WTC11 (cell line): ENCODE data around the gene RASAL2. TPM values are rescaled to one million over a fixed set of nuclear protein-coding genes. Genes with fewer than 3 reads are reported as not detected.

Experiments
- ATAC-seq: fragments of 200-7000 bp; cut with Tn5 transposase; 2 replicates; pipeline ENCODE4 v1.10.0; 2021; ENCODE audit warnings: mild to moderate bottlenecking, moderate library complexity
- CTCF ChIA-PET: fragments of 300-600 bp; sonication (Branson Sonifier 250); formaldehyde crosslinking; loops from one replicate; lab custom pipeline; 2021; ENCODE audit warnings: antibody characterized with exemption; lab: Charles Lee
- POLR2A ChIA-PET: fragments of 350-600 bp; sonication (Branson Sonifier 250); formaldehyde crosslinking; loops from one replicate; lab custom pipeline; 2021; ENCODE audit warnings: antibody characterized with exemption; lab: Charles Lee
- DNase-seq: peaks from one replicate; pipeline ENCODE4 v3.0.0; 2021; ENCODE audit warnings: low spot score
- H3K27ac Mint-ChIP-seq: 2 replicates; pipeline ENCODE4 v1.8.0; 2021; ENCODE audit warnings: mixed read lengths
- H3K27me3 Mint-ChIP-seq: 2 replicates; pipeline ENCODE4 v1.8.0; 2021; ENCODE audit warnings: low read depth, mild to moderate bottlenecking, moderate library complexity, mixed read lengths
- H3K36me3 Mint-ChIP-seq: 2 replicates; pipeline ENCODE4 v1.8.0; 2021; ENCODE audit warnings: mixed read lengths
- H3K4me1 Mint-ChIP-seq: 2 replicates; pipeline ENCODE4 v1.8.0; 2022; ENCODE audit warnings: mixed read lengths
- H3K4me3 Mint-ChIP-seq: 2 replicates; pipeline ENCODE4 v1.8.0; 2021; ENCODE audit warnings: mild to moderate bottlenecking, moderate library complexity, mixed read lengths
- H3K9me3 Mint-ChIP-seq: 2 replicates; pipeline ENCODE4 v1.8.0; 2021; ENCODE audit warnings: mixed read lengths
- ARID4B ChIP-seq: sonication (generic); formaldehyde crosslinking; IDR thresholded peaks from 2 replicates; pipeline ENCODE4 v1.8.0; 2023; ENCODE audit warnings: missing genetic modification reagents, mild to moderate bottlenecking, borderline replicate concordance
- CREB1 ChIP-seq: sonication (generic); formaldehyde crosslinking; IDR thresholded peaks from 2 replicates; pipeline ENCODE4 v1.8.0; 2023; ENCODE audit warnings: mild to moderate bottlenecking, missing genetic modification reagents
- ESRRA ChIP-seq: sonication (generic); formaldehyde crosslinking; IDR thresholded peaks from 2 replicates; pipeline ENCODE4 v1.8.1; 2022; ENCODE audit warnings: mild to moderate bottlenecking, missing genetic modification reagents, borderline replicate concordance
- JUN ChIP-seq: sonication (generic); formaldehyde crosslinking; IDR thresholded peaks from 2 replicates; pipeline ENCODE4 v1.8.0; 2023; ENCODE audit warnings: mild to moderate bottlenecking, missing genetic modification reagents
- MAX ChIP-seq: sonication (generic); formaldehyde crosslinking; IDR thresholded peaks from 2 replicates; pipeline ENCODE4 v1.8.0; 2022; ENCODE audit warnings: mild to moderate bottlenecking, missing genetic modification reagents
- MXD4 ChIP-seq: fragments of 250-450 bp; sonication (Bioruptor Pico); IDR thresholded peaks from 2 replicates; pipeline ENCODE4 v1.8.0; 2021; ENCODE audit warnings: mild to moderate bottlenecking, moderate library complexity, borderline replicate concordance
- NFATC4 ChIP-seq: fragments of 250-450 bp; sonication (Bioruptor Pico); IDR thresholded peaks from 2 replicates; pipeline ENCODE4 v1.9.0; 2021; ENCODE audit warnings: mild to moderate bottlenecking
- PREB ChIP-seq: sonication (generic); formaldehyde crosslinking; IDR thresholded peaks from 2 replicates; pipeline ENCODE4 v1.8.1; 2022; ENCODE audit warnings: mild to moderate bottlenecking, missing genetic modification reagents, moderate library complexity, borderline replicate concordance
- ZBTB21 ChIP-seq: sonication (generic); formaldehyde crosslinking; IDR thresholded peaks from 2 replicates; pipeline ENCODE4 v1.8.1; 2023; ENCODE audit warnings: mild to moderate bottlenecking, missing genetic modification reagents, borderline replicate concordance
- total RNA-seq: library from RNA; stranded (reverse); gene quantifications from 3 replicates; pipeline ENCODE4 v1.2.3, GENCODE V29; 2021
- TF ChIP-seq, protein P1 (sequence below): sonication (generic); formaldehyde crosslinking; conservative IDR thresholded peaks from 2 replicates; pipeline ENCODE4 v1.8.1; 2023; ENCODE audit warnings: mild to moderate bottlenecking, low read depth, missing genetic modification reagents, moderate library complexity
- TF ChIP-seq, protein P2 (sequence below): fragments of 250-450 bp; sonication (Bioruptor Pico); IDR thresholded peaks from 2 replicates; pipeline ENCODE4 v1.9.0; 2021; ENCODE audit warnings: mild to moderate bottlenecking
- TF ChIP-seq, protein P3 (sequence below): sonication (generic); formaldehyde crosslinking; IDR thresholded peaks from 2 replicates; pipeline ENCODE4 v1.8.0; 2023; ENCODE audit warnings: missing genetic modification reagents
- TF ChIP-seq, protein P4 (sequence below): sonication (generic); formaldehyde crosslinking; IDR thresholded peaks from 2 replicates; pipeline ENCODE4 v1.8.1; 2023; ENCODE audit warnings: mild to moderate bottlenecking, missing genetic modification reagents, borderline replicate concordance

Gene RASAL2
- total RNA-seq, 1 experiment from 2014 or later = 29.5 TPM

GRCh38 chr1:178497903-178498478 is 404.1 kb downstream of the RASAL2 start (continued):
- TF ChIP-seq CREB1 (CRISPR knock-in tag) (no peak), NFATC4 (CRISPR knock-in tag) (no peak), MAX (CRISPR knock-in tag) (no peak), ESRRA (no peak)
- TF ChIP-seq, protein P1, sequence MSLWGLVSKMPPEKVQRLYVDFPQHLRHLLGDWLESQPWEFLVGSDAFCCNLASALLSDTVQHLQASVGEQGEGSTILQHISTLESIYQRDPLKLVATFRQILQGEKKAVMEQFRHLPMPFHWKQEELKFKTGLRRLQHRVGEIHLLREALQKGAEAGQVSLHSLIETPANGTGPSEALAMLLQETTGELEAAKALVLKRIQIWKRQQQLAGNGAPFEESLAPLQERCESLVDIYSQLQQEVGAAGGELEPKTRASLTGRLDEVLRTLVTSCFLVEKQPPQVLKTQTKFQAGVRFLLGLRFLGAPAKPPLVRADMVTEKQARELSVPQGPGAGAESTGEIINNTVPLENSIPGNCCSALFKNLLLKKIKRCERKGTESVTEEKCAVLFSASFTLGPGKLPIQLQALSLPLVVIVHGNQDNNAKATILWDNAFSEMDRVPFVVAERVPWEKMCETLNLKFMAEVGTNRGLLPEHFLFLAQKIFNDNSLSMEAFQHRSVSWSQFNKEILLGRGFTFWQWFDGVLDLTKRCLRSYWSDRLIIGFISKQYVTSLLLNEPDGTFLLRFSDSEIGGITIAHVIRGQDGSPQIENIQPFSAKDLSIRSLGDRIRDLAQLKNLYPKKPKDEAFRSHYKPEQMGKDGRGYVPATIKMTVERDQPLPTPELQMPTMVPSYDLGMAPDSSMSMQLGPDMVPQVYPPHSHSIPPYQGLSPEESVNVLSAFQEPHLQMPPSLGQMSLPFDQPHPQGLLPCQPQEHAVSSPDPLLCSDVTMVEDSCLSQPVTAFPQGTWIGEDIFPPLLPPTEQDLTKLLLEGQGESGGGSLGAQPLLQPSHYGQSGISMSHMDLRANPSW = no peak
- TF ChIP-seq, protein P2, sequence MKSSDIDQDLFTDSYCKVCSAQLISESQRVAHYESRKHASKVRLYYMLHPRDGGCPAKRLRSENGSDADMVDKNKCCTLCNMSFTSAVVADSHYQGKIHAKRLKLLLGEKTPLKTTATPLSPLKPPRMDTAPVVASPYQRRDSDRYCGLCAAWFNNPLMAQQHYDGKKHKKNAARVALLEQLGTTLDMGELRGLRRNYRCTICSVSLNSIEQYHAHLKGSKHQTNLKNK (CRISPR knock-in tag) = no peak
- TF ChIP-seq, all 79 proteins: peak for 0

DNA sequence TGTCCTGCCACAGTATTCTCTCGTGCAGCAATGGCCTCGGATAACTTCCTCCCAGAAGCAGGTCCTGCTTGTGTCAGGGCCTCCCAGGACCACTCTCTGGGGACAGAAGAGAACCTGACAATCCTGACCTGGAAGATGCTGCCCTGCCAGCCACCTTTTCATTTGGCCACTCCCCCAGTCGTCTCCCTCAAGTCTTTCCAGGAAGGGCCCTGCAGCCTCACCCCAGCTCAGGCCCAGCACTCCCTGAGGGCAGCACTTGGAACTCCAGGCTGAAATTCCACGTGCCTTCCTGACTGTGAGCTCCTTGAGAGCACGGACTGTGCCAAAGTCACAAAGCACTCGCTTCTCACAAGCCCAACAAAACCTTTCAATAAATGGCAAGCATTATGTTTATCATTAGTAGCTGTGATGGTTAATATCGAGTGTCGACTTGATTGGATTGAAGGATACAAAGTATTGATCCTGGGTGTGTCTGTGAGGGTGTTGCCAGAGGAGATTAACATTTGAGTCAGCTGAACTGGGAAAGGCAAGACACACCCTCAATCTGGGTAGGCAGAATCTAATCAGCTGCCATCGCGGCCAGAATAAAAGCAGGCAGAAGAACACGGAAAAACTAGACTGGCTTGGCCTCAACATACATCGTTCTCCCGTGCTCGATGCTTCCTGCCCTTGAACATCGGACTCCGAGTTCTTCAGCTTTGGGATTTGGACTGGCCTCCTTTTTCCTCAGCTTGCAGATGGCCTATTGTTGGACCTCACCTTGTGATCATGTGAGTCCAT is 405.2 kb downstream of the RASAL2 start:
- H3K4me3 Mint-ChIP-seq = no peak overlapping the region
- TF ChIP-seq ARID4B (CRISPR knock-in tag) = no peak
- no peak for TF ChIP-seq ZBTB21 (CRISPR knock-in tag)
- H3K27me3 Mint-ChIP-seq = no peaks in the 10 kb centered on the region; the same call in 1 of the 2 replicates
- no peak overlapping the region for H3K27ac Mint-ChIP-seq
- ATAC-seq = peak; percentile 37
- DNase-seq = no peak
- ChIA-PET POLR2A (no interaction called here), CTCF (interaction anchor here (0.7 to 5.7 kb wide), 7 partner anchors 23 to 467 kb away, joined by 3 to 55 read pairs (median 14); no protein-coding TSS in a partner anchor)
- no peaks in the 10 kb centered on the region for H3K9me3 Mint-ChIP-seq
- H3K36me3 Mint-ChIP-seq = no peaks in the 10 kb centered on the region
- H3K4me1 Mint-ChIP-seq = peaks cover 19% of the 10 kb centered on the region

GRCh38 chr1:178500091-178500770 is 406.3 kb downstream of the RASAL2 start:
- POLR2A ChIA-PET = interaction anchor here (1.0 kb wide), 1 partner anchor 157 kb away, joined by 3 read pairs; no protein-coding TSS in a partner anchor
- ATAC-seq (peak; percentile 33), DNase-seq (no peak)
- CTCF ChIA-PET = interaction anchor here (0.6 to 5.7 kb wide), 63 partner anchors 8 to 875 kb away, joined by 3 to 55 read pairs (median 5); partner anchors contain the start of genes RASAL2, SEC16B and TEX35
- Mint-ChIP-seq H3K4me3 (no peak overlapping the region), H3K36me3 (no peaks in the 10 kb centered on the region), H3K27ac (no peak overlapping the region), H3K27me3 (no peaks in the 10 kb centered on the region; the same call in 1 of the 2 replicates), H3K4me1 (peaks cover 16% of the 10 kb centered on the region), H3K9me3 (no peaks in the 10 kb centered on the region)
- TF ChIP-seq, protein P3, sequence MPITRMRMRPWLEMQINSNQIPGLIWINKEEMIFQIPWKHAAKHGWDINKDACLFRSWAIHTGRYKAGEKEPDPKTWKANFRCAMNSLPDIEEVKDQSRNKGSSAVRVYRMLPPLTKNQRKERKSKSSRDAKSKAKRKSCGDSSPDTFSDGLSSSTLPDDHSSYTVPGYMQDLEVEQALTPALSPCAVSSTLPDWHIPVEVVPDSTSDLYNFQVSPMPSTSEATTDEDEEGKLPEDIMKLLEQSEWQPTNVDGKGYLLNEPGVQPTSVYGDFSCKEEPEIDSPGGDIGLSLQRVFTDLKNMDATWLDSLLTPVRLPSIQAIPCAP (CRISPR knock-in tag) = no peak
- TF ChIP-seq MXD4 (CRISPR knock-in tag) (no peak), PREB (no peak), JUN (CRISPR knock-in tag) (no peak)
- TF ChIP-seq, protein P4, sequence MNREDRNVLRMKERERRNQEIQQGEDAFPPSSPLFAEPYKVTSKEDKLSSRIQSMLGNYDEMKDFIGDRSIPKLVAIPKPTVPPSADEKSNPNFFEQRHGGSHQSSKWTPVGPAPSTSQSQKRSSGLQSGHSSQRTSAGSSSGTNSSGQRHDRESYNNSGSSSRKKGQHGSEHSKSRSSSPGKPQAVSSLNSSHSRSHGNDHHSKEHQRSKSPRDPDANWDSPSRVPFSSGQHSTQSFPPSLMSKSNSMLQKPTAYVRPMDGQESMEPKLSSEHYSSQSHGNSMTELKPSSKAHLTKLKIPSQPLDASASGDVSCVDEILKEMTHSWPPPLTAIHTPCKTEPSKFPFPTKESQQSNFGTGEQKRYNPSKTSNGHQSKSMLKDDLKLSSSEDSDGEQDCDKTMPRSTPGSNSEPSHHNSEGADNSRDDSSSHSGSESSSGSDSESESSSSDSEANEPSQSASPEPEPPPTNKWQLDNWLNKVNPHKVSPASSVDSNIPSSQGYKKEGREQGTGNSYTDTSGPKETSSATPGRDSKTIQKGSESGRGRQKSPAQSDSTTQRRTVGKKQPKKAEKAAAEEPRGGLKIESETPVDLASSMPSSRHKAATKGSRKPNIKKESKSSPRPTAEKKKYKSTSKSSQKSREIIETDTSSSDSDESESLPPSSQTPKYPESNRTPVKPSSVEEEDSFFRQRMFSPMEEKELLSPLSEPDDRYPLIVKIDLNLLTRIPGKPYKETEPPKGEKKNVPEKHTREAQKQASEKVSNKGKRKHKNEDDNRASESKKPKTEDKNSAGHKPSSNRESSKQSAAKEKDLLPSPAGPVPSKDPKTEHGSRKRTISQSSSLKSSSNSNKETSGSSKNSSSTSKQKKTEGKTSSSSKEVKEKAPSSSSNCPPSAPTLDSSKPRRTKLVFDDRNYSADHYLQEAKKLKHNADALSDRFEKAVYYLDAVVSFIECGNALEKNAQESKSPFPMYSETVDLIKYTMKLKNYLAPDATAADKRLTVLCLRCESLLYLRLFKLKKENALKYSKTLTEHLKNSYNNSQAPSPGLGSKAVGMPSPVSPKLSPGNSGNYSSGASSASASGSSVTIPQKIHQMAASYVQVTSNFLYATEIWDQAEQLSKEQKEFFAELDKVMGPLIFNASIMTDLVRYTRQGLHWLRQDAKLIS (CRISPR knock-in tag) = no peak
